ENCODE data around the gene RABGAP1L.

Gene RABGAP1L

DNA sequence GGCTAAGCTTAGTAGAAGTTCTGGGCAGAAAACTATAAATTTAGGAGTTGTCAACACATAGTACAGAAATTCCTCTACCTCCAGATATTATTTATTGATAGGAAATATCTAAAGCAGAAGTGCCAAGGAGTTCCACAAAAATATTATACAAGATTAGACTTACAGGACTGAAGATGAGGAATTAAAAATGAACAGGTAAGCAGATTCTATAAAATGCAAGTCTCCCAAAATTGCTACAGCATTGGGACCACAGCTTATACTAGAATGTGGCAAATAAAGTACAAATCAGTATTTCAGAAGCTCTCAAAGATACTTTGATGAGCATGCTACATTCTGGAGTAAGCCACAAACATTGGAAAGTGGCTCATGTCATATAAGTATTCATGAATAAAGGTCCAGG lies 790.3 kb downstream of the RABGAP1L start:
- Histone ChIP-seq H3K27ac (no peak overlapping the region), H3K36me3 (replicated peaks) (no peaks in the 10 kb centered on the region), H3K4me3 (ENCODE audit: low read depth, low read length) (no peak overlapping the region), H3K27me3 (replicated peaks) (no peaks in the 10 kb centered on the region)
- DNase-seq: no peak
- in situ Hi-C loops (cut with HindIII; ENCODE audit: low pct_ligation_motif_present, low sequenced_read_pairs): loop anchor here (25.0 kb wide), 1 partner anchor 162 kb away; no protein-coding TSS in a partner anchor
- TF ChIP-seq, protein P1, sequence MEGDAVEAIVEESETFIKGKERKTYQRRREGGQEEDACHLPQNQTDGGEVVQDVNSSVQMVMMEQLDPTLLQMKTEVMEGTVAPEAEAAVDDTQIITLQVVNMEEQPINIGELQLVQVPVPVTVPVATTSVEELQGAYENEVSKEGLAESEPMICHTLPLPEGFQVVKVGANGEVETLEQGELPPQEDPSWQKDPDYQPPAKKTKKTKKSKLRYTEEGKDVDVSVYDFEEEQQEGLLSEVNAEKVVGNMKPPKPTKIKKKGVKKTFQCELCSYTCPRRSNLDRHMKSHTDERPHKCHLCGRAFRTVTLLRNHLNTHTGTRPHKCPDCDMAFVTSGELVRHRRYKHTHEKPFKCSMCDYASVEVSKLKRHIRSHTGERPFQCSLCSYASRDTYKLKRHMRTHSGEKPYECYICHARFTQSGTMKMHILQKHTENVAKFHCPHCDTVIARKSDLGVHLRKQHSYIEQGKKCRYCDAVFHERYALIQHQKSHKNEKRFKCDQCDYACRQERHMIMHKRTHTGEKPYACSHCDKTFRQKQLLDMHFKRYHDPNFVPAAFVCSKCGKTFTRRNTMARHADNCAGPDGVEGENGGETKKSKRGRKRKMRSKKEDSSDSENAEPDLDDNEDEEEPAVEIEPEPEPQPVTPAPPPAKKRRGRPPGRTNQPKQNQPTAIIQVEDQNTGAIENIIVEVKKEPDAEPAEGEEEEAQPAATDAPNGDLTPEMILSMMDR (IDR thresholded peaks at IDR 0.05; ENCODE audit: low read depth, low read length, missing control alignments): no peak

DNA sequence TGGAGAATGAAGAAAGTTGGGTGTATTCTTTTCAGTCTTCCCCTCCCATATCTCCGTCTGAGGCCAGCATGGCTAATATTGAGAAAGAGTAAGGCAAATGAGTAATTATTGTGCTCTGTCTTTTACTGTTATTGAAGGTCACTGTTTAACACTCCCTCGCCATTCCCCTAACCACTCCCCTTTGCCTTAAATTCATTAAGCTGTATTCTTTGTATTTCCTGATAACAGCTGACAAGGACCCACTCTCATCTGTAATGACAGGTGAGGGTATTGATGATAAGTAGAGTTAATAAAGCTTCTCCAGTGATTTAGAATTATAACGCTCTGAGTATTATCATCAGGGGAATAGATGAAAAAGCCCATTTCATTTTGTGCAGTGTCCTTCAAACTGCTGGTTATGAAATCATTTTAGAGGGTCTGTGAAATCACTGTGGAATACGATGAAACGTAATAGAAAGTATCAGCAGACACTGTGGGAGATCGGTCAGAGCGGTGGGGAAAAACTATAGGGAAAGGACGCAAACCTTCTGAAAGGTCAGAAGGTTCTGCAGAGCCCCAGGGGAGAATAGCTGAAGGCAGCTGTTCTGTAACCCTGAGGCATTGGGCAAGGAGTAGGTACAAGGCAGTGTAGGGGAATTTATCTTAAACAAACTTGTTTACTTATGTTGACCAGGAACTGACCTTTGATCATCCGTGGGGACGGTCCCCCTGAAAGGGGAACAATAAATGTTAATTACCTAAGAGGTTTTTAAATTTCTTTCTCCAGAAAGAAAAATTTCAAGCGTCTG lies 794.2 kb downstream of the RABGAP1L start:
- Histone ChIP-seq H3K4me3 (ENCODE audit: low read depth, low read length) (no peak overlapping the region), H3K27me3 (replicated peaks) (no peaks in the 10 kb centered on the region), H3K27ac (no peak overlapping the region), H3K36me3 (replicated peaks) (no peaks in the 10 kb centered on the region)
- no peak for DNase-seq
- TF ChIP-seq, protein P1 (IDR thresholded peaks at IDR 0.05; ENCODE audit: low read depth, low read length, missing control alignments): no peak
- in situ Hi-C loops (cut with HindIII; ENCODE audit: low pct_ligation_motif_present, low sequenced_read_pairs): loop anchor here (25.0 kb wide), 1 partner anchor 166 kb away; no protein-coding TSS in a partner anchor

DNA sequence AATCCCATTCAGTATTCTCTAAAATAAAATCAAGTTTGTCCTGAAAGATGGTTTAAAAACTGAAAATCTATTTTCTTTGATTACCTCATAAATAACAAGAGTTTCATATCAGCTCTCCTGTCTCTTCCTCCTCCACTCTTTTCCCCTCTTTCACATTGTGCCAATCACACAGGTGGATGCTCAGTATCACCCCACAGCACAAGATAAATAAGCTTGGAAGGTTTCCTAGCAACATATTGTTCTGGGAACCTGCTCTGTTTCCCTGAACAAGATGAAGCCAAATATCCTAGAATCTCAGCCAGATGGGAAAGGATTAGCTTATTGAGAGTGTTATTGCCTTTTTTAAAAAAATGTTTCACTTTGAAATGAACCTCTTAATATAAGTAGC lies 794.7 kb downstream of the RABGAP1L start:
- Histone ChIP-seq H3K27ac (no peak overlapping the region), H3K27me3 (replicated peaks) (no peaks in the 10 kb centered on the region), H3K4me3 (ENCODE audit: low read depth, low read length) (no peak overlapping the region), H3K36me3 (replicated peaks) (no peaks in the 10 kb centered on the region)
- no peak for DNase-seq
- in situ Hi-C loops (cut with HindIII; ENCODE audit: low pct_ligation_motif_present, low sequenced_read_pairs): loop anchor here (25.0 kb wide), 1 partner anchor 167 kb away; no protein-coding TSS in a partner anchor
- TF ChIP-seq, protein P1 (IDR thresholded peaks at IDR 0.05; ENCODE audit: low read depth, low read length, missing control alignments): no peak

DNA sequence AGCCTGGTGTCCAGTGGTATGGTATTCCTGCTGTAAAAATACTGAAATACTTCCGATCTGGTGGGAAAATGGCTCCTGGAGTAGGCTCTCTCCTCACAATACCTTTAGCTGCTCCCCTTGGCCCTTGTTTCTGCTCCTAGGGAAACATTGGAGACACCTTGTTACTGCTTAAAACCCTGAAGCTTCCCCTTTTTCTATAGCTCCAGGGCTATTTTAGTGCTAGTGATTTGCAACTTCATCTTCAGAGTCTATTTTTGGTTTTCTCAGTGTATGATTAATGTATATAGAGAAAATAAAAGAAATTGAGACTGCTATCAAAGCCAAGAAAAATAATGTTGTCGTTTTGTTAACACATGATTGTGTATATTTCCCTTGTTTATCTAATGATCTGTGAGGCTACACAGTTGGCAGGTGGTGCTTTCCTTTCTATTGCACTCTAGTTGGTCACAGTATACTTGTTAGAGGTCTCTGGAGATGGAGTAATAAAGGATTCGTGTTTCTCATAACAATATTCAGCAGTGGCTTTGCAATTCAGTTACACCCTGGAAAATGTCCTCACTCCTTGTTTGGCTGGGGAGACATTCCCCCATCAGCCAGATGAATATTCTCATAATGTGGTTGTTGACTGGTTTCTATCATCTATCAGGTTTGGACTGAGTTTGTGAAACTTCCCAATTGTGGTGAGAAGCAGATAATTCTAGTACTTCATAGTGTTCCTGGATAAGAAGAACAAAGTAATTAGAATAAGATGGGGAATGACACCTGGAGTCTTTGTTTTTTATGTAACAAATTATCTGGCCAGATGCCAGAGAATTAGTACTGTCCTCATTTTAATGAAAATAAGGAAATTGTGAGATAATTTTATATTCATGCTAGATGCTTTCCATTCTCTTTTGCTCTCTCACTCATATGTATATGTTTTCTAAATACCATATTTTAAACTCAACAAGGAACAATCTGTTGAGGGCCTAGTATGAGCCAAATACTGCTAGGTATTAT lies 795.6 kb downstream of the RABGAP1L start:
- TF ChIP-seq, protein P1 (IDR thresholded peaks at IDR 0.05; ENCODE audit: low read depth, low read length, missing control alignments): no peak
- Histone ChIP-seq H3K4me3 (ENCODE audit: low read depth, low read length) (no peak overlapping the region), H3K27me3 (replicated peaks) (no peaks in the 10 kb centered on the region), H3K36me3 (replicated peaks) (no peaks in the 10 kb centered on the region), H3K27ac (no peak overlapping the region)
- no peak for DNase-seq
- in situ Hi-C loops (cut with HindIII; ENCODE audit: low pct_ligation_motif_present, low sequenced_read_pairs): loop anchor here (25.0 kb wide), 1 partner anchor 168 kb away; no protein-coding TSS in a partner anchor

- H3K36me3 ChIP-seq (replicated peaks): no peaks in the 10 kb centered on the region
- TF ChIP-seq, protein P1 (IDR thresholded peaks at IDR 0.05; ENCODE audit: low read depth, low read length, missing control alignments): no peak
- no peaks in the 10 kb centered on the region for H3K27me3 ChIP-seq (replicated peaks)
- H3K27ac ChIP-seq: no peak overlapping the region
- in situ Hi-C loops (cut with HindIII; ENCODE audit: low pct_ligation_motif_present, low sequenced_read_pairs): loop anchor here (25.0 kb wide), 1 partner anchor 169 kb away; no protein-coding TSS in a partner anchor
- DNase-seq: no peak
- H3K4me3 ChIP-seq (ENCODE audit: low read depth, low read length): no peak overlapping the region
Observed at GRCh38 chr1:174956086-174956485, 796.8 kb downstream of the RABGAP1L start.
